HFF-Myc (cell line): Measurements from ENCODE around the gene EME2.

ENCODE experiments used
- DNase-seq: peaks from one replicate; pipeline ENCODE4 v3.0.0-alpha.2; 2011; ENCODE audit warnings: low read depth; ENCODE audit errors: extremely low read depth
- H3K4me3 ChIP-seq: replicated peaks from 2 replicates; pipeline ENCODE4 v1.5.1; 2011; ENCODE audit warnings: low read depth, mild to moderate bottlenecking, control low read depth, low read length
- CTCF ChIP-seq: IDR thresholded peaks from 2 replicates; pipeline ENCODE4 v1.5.1; 2012; ENCODE audit warnings: mild to moderate bottlenecking, low read depth, low read length, control low read depth; ENCODE audit errors: missing control alignments

The EME2 gene

GRCh38 chr16:1819611-1820010 lies 47.0 kb downstream of the EME2 start:
- no peak for TF ChIP-seq CTCF
- H3K4me3 ChIP-seq = no peak overlapping the region
- no peak for DNase-seq

- no peak for DNase-seq
- TF ChIP-seq CTCF = no peak
- no peak overlapping the region for H3K4me3 ChIP-seq
Observed at GRCh38 chr16:1820096-1820945, 47.7 kb downstream of the EME2 start.

GRCh38 chr16:1820946-1821290 lies 48.3 kb downstream of the EME2 start:
- TF ChIP-seq CTCF = no peak
- no peak overlapping the region for H3K4me3 ChIP-seq

GRCh38 chr16:1821861-1822611 lies 49.4 kb downstream of the EME2 start:
- no peak for DNase-seq
- no peak for TF ChIP-seq CTCF
- no peak overlapping the region for H3K4me3 ChIP-seq

More at GRCh38 chr16:1820946-1821290, 48.3 kb downstream of the EME2 start:
- no peak for DNase-seq

- no peak overlapping the region for H3K4me3 ChIP-seq
- TF ChIP-seq CTCF = no peak
- DNase-seq = no peak
Observed at GRCh38 chr16:1822801-1823200, 50.2 kb downstream of the EME2 start.

GRCh38 chr16:1823821-1824220 lies 51.2 kb downstream of the EME2 start:
- DNase-seq = no peak
- TF ChIP-seq CTCF = peak; percentile 9
- no peak overlapping the region for H3K4me3 ChIP-seq
